Osteoblast (primary cell): ENCODE data around the gene HSPA12B. TPM values are rescaled to one million over a fixed set of nuclear protein-coding genes. Genes with fewer than 3 reads are reported as not detected.

ENCODE experiments used
- DNase-seq: peaks from one replicate; pipeline ENCODE4 v3.0.0; 2011; ENCODE audit warnings: low spot score, mixed read lengths; ENCODE audit not compliant: insufficient read length; ENCODE audit errors: missing footprints
- H2AFZ ChIP-seq: 2 replicates; pipeline ENCODE4 v1.6.0; 2011; ENCODE audit warnings: mild to moderate bottlenecking, low read length
- H3K27ac ChIP-seq: 2 replicates; pipeline ENCODE4 v1.5.1; 2011; ENCODE audit warnings: mild to moderate bottlenecking, low read depth, low read length, moderate library complexity
- H3K27me3 ChIP-seq: 2 replicates; pipeline ENCODE4 v1.6.0; 2012; ENCODE audit warnings: mild to moderate bottlenecking, control low read depth, inconsistent platforms, low read length, moderate library complexity; ENCODE audit not compliant: insufficient read depth
- H3K36me3 ChIP-seq: 2 replicates; pipeline ENCODE4 v1.5.1; 2011; ENCODE audit warnings: mild to moderate bottlenecking, low read length, control low read depth, moderate library complexity; ENCODE audit not compliant: insufficient read depth
- H3K4me1 ChIP-seq: 2 replicates; pipeline ENCODE4 v1.5.1; 2011; ENCODE audit warnings: mild to moderate bottlenecking, low read length, control low read depth, moderate library complexity; ENCODE audit not compliant: insufficient read depth
- H3K4me2 ChIP-seq: 2 replicates; pipeline ENCODE4 v1.6.0; 2011; ENCODE audit warnings: mild to moderate bottlenecking, low read length; ENCODE audit not compliant: insufficient read depth
- H3K4me3 ChIP-seq: fragments of 200-600 bp; sonication (generic); 3 replicates; pipeline ENCODE4 v1.5.1; 2012; ENCODE audit warnings: mild to moderate bottlenecking, low read length, inconsistent platforms; ENCODE audit not compliant: insufficient read depth
- H3K79me2 ChIP-seq: 2 replicates; pipeline ENCODE4 v1.6.0; 2012; ENCODE audit warnings: mild to moderate bottlenecking, low read length, control low read depth, inconsistent platforms; ENCODE audit not compliant: insufficient read depth
- H3K9me3 ChIP-seq: 2 replicates; pipeline ENCODE4 v1.5.1; 2011; ENCODE audit warnings: low read depth, low read length, control low read depth
- H4K20me1 ChIP-seq: 2 replicates; pipeline ENCODE4 v1.6.0; 2012; ENCODE audit warnings: mild to moderate bottlenecking, low read length, control low read depth; ENCODE audit not compliant: insufficient read depth
- total RNA-seq: library from RNA; depleted of rRNA; stranded (reverse); fragments of >200 nt; gene quantifications from 2 replicates; pipeline ENCODE4 v1.2.3, GENCODE V29; 2012
- TF ChIP-seq, protein P1 (sequence below): IDR thresholded peaks from 2 replicates; pipeline ENCODE4 v1.5.1; 2011; ENCODE audit warnings: mild to moderate bottlenecking, low read depth, low read length, moderate library complexity; ENCODE audit errors: extremely low read depth

Gene HSPA12B
- total RNA-seq, 1 donor, result not detected

DNA sequence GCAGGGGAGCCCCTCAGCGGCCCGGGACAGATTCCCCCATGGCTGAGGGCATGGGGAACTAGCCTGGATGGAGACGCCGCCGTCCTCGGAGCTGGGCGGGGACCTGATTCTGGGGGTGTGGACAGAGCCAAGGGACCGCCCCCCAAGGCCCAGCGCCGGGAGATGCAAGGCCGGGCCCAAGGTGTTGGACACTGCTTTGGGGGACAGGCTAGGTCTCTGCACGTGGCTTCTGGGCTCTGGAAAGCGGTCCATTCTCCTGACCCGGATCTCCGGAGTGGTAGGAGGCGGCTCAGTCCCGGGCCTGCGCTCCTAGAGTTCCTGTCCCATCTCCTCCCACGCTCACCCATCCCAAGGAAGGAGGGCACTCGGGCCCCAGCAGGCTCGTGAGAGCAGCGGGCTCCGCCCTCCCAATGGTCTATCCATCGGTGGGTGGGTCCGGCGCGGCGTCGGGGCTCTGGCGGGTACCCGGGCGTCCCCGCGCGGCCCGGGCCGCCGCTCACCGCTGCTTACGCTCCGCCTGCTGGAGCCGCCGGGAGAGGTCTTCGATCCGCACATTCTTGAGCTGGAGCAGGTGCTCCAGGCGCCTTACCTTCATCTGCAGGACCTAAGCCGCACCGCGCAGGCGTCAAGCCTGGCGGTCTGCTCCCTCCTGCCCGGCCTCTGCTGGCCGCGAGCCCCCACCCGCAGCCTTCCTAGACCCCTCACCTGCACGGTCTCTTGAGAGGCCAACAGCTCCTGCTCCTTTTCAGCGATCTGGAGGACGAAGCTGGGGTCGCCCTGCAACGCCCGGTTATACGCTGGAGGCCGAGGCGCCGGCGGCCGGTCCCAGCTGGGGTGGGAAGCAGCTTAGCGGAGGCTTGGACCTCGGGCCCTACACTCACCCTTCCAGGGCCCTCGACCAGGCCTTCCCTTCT is 45.5 kb downstream of the HSPA12B start:
- Histone ChIP-seq H4K20me1 (peaks cover 11% of the 10 kb centered on the region), H3K9me3 (no peaks in the 10 kb centered on the region), H3K4me2 (peak overlapping the region; percentile 94), H3K4me3 (peak overlapping the region; percentile 78), H3K4me1 (peaks cover 16% of the 10 kb centered on the region), H3K79me2 (peaks cover 3% of the 10 kb centered on the region), H3K36me3 (no peaks in the 10 kb centered on the region), H3K27ac (no peak overlapping the region), H2AFZ (peak overlapping the region; percentile 98), H3K27me3 (peaks cover 6% of the 10 kb centered on the region)
- TF ChIP-seq, protein P1, sequence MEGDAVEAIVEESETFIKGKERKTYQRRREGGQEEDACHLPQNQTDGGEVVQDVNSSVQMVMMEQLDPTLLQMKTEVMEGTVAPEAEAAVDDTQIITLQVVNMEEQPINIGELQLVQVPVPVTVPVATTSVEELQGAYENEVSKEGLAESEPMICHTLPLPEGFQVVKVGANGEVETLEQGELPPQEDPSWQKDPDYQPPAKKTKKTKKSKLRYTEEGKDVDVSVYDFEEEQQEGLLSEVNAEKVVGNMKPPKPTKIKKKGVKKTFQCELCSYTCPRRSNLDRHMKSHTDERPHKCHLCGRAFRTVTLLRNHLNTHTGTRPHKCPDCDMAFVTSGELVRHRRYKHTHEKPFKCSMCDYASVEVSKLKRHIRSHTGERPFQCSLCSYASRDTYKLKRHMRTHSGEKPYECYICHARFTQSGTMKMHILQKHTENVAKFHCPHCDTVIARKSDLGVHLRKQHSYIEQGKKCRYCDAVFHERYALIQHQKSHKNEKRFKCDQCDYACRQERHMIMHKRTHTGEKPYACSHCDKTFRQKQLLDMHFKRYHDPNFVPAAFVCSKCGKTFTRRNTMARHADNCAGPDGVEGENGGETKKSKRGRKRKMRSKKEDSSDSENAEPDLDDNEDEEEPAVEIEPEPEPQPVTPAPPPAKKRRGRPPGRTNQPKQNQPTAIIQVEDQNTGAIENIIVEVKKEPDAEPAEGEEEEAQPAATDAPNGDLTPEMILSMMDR, result no peak
- DNase-seq, result peak; percentile 97

- TF ChIP-seq, protein P1, result no peak
- DNase-seq, result peak; percentile 60
- H3K36me3 ChIP-seq, result no peaks in the 10 kb centered on the region
- peaks cover 19% of the 10 kb centered on the region for H4K20me1 ChIP-seq
- peaks cover 12% of the 10 kb centered on the region for H3K79me2 ChIP-seq
- no peak overlapping the region for H3K27ac ChIP-seq
- no peak overlapping the region for H3K4me3 ChIP-seq
- no peak overlapping the region for H2AFZ ChIP-seq
- H3K4me2 ChIP-seq, result no peak overlapping the region
- peaks cover 16% of the 10 kb centered on the region for H3K4me1 ChIP-seq
- H3K27me3 ChIP-seq, result peaks cover 6% of the 10 kb centered on the region
- no peaks in the 10 kb centered on the region for H3K9me3 ChIP-seq
These were observed 46.5 kb downstream of the HSPA12B start for GRCh38 chr20:3778976-3779375.

GRCh38 chr20:3781153-3781910 is 48.8 kb downstream of the HSPA12B start, which contains the start of gene SPEF1:
TSS of gene SPEF1 (minus strand) at chr20:3781448. CDS start at chr20:3781287, 161 bp downstream.
- peaks cover 39% of the 10 kb centered on the region for H4K20me1 ChIP-seq
- H3K4me1 ChIP-seq, result peaks cover 31% of the 10 kb centered on the region
- peak within 1 kb of the TSS; percentile 75 for H2AFZ ChIP-seq
- peaks cover 6% of the 10 kb centered on the region for H3K27me3 ChIP-seq
- H3K79me2 ChIP-seq, result peaks cover 35% of the 10 kb centered on the region
- no peak within 1 kb of the TSS for H3K27ac ChIP-seq
- no peaks in the 10 kb centered on the region for H3K9me3 ChIP-seq
- H3K36me3 ChIP-seq, result peaks cover 5% of the 10 kb centered on the region
- peak; percentile 100 for DNase-seq
- TF ChIP-seq, protein P1, result peak; percentile 67
- peak within 1 kb of the TSS; percentile 87 for H3K4me2 ChIP-seq
- H3K4me3 ChIP-seq, result peak within 1 kb of the TSS; percentile 66

GRCh38 chr20:3782597-3782996 is 50.1 kb downstream of the HSPA12B start:
- Histone ChIP-seq H4K20me1 (peaks cover 39% of the 10 kb centered on the region), H3K9me3 (no peaks in the 10 kb centered on the region), H3K79me2 (peaks cover 35% of the 10 kb centered on the region), H2AFZ (no peak overlapping the region), H3K27me3 (peaks cover 6% of the 10 kb centered on the region), H3K27ac (no peak overlapping the region), H3K4me2 (no peak overlapping the region), H3K36me3 (peaks cover 5% of the 10 kb centered on the region), H3K4me3 (no peak overlapping the region), H3K4me1 (peaks cover 32% of the 10 kb centered on the region)
- no peak for DNase-seq
- TF ChIP-seq, protein P1, result no peak
